ENCODE data around the gene TMEFF2. TPM values are rescaled to one million over a fixed set of nuclear protein-coding genes. Genes with fewer than 3 reads are reported as not detected.

Gene TMEFF2
- total and polyA plus RNA-seq, 2 of the 4 experiments (the other 2 are of a cell fraction): 1.3 to 3.0 TPM

- ATAC-seq (ENCODE audit: low read depth) (no peak), DNase-seq (no peak)
- H3K4me2 ChIP-seq (ENCODE audit: low read depth, low read length): no peak overlapping the region
- no peaks in the 10 kb centered on the region for H3K79me1 ChIP-seq (ENCODE audit: low read depth in 1 of 2, low read length in 2 of 2)
- no peak overlapping the region for H3K4ac ChIP-seq (ENCODE audit: low read depth, low read length)
- H2BK120ac ChIP-seq (ENCODE audit: low read depth, low read length): no peak overlapping the region
- H2BK15ac ChIP-seq (ENCODE audit: low read depth, low read length): no peak overlapping the region
- H2BK20ac ChIP-seq (ENCODE audit: low read depth, low read length): no peak overlapping the region
- H3K27me3 ChIP-seq (ENCODE audit: control insufficient read depth, insufficient read depth, low read length): no peaks in the 10 kb centered on the region
- no peaks in the 10 kb centered on the region for H3K9me3 ChIP-seq (ENCODE audit: control insufficient read depth, insufficient read depth, low read length)
- H3K9ac ChIP-seq (ENCODE audit: low read depth, low read length): no peak overlapping the region
- H4K20me1 ChIP-seq (ENCODE audit: insufficient read depth, low read length): no peaks in the 10 kb centered on the region
- H3K9me1 ChIP-seq (ENCODE audit: insufficient read depth, low read length): no peaks in the 10 kb centered on the region
- H3K14ac ChIP-seq (replicated peaks; ENCODE audit: low read depth, low read length): no peak overlapping the region
- WGBS, 2 experiments (ENCODE audit: extremely low coverage in 2 of 2, insufficient read length in 1 of 2): no CpG with 5 or more reads among the region's 1 CpG
- no TSS peak for BruUV-seq (replicated peaks)
- no peak for TF ChIP-seq POLR2A (IDR thresholded peaks at IDR 0.05; ENCODE audit: low read depth, low read length)
- TF ChIP-seq MAZ (IDR thresholded peaks at IDR 0.05; ENCODE audit: borderline replicate concordance, low read depth, low read length): no peak
- no peak for TF ChIP-seq RAD21 (IDR thresholded peaks at IDR 0.05; ENCODE audit: low read length)
- no peak for TF ChIP-seq RCOR1 (IDR thresholded peaks at IDR 0.05; ENCODE audit: insufficient replicate concordance, low read length)
- TF ChIP-seq FOS (IDR thresholded peaks at IDR 0.05; ENCODE audit: low read depth, low read length): no peak
- TF ChIP-seq ELK1 (IDR thresholded peaks at IDR 0.05; ENCODE audit: borderline replicate concordance, low read depth, low read length): no peak
- TF ChIP-seq NFE2L2 (IDR thresholded peaks at IDR 0.05; ENCODE audit: low read depth, low read length): no peak
- TF ChIP-seq CEBPB (IDR thresholded peaks at IDR 0.05; ENCODE audit: low read depth, low read length): no peak
- no peak for TF ChIP-seq USF2 (IDR thresholded peaks at IDR 0.05; ENCODE audit: low read depth, low read length)
- no peak for TF ChIP-seq CTCF (conservative IDR thresholded peaks at IDR 0.05; ENCODE audit: low read depth, low read length)
- TF ChIP-seq MXI1 (IDR thresholded peaks at IDR 0.05; ENCODE audit: borderline replicate concordance, low read depth, low read length): no peak
- no peak for TF ChIP-seq SMC3 (IDR thresholded peaks at IDR 0.05; ENCODE audit: low read depth, low read length)
- TF ChIP-seq CHD1 (IDR thresholded peaks at IDR 0.05; ENCODE audit: low read depth, low read length): no peak
- TF ChIP-seq RFX5 (IDR thresholded peaks at IDR 0.05; ENCODE audit: low read depth, low read length): no peak
- H3K36me3 ChIP-seq (ENCODE audit: control insufficient read depth, insufficient read depth, low read length): no peaks in the 10 kb centered on the region
- no peak overlapping the region for H4K91ac ChIP-seq (ENCODE audit: insufficient read depth, low read depth, low read length)
- ChIA-PET CTCF (no interaction called here), POLR2A (ENCODE audit: unreplicated experiment) (no interaction called here)
- no peak overlapping the region for H2AFZ ChIP-seq (replicated peaks; ENCODE audit: low read length, poor library complexity)
- no peak overlapping the region for H3K4me3 ChIP-seq (ENCODE audit: insufficient read depth, low read depth, low read length)
- H2AK5ac ChIP-seq (ENCODE audit: low read depth, low read length): no peak overlapping the region
- H3K27ac ChIP-seq (ENCODE audit: insufficient read depth, low read length): no peak overlapping the region
- no peak overlapping the region for H2BK5ac ChIP-seq (ENCODE audit: low read depth, low read length, poor library complexity, severe bottlenecking)
- H3K23ac ChIP-seq (ENCODE audit: low read depth, low read length): no peak overlapping the region
- no peak overlapping the region for H3K56ac ChIP-seq (ENCODE audit: extremely low read depth, insufficient read depth, low read length)
- no peak overlapping the region for H3K18ac ChIP-seq (ENCODE audit: low read depth, low read length)
- in situ Hi-C loops (cut with MboI; ENCODE audit: low sequenced_read_pairs) (no loop called here), dilution Hi-C loops (cut with HindIII; ENCODE audit: low sequenced_read_pairs, unreplicated experiment) (no loop called here), intact Hi-C loops (cut with micrococcal nuclease) (no loop called here)
- H4K5ac ChIP-seq (ENCODE audit: low read depth, low read length): no peak overlapping the region
- no peak overlapping the region for H2AK9ac ChIP-seq (replicated peaks; ENCODE audit: low read depth, low read length, poor library complexity)
- H3K4me1 ChIP-seq (ENCODE audit: control insufficient read depth, insufficient read depth, low read length): no peaks in the 10 kb centered on the region; the same call in 1 of the 2 replicates
- no peak overlapping the region for H4K8ac ChIP-seq (ENCODE audit: low read depth in 2 of 2, low read length in 2 of 2)
These were observed 293.7 kb downstream of the TMEFF2 start for GRCh38 chr2:191901031-191901430.

Measured in IMR-90 (cell line).